GM19452 (cell line): ENCODE data around the gene STX4.
"Not testable (repeated sequence)": the region's sequence is repeated elsewhere in the genome, so short reads cannot be mapped to it uniquely, and the experiment has no call there.

Experiments
- ATAC-seq: cut with Tn5 transposase; IDR thresholded peaks from one replicate; pipeline ENCODE4 v1.9.1; 2021; ENCODE audit not compliant: unreplicated experiment

Gene STX4

GRCh38 chr16:31017756-31018155 is 15.6 kb upstream of the STX4 start:
- ATAC-seq, result not testable (repeated sequence)

GRCh38 chr16:31020536-31020935 is 12.8 kb upstream of the STX4 start:
- no peak for ATAC-seq

- no peak for ATAC-seq
Observed at GRCh38 chr16:31022544-31023251, 10.7 kb upstream of the STX4 start.

- ATAC-seq, result no peak
Observed at GRCh38 chr16:31023252-31023602, 10.1 kb upstream of the STX4 start.

- ATAC-seq, result no peak
Observed at GRCh38 chr16:31023627-31024226, 9.6 kb upstream of the STX4 start.

- ATAC-seq, result no peak
Observed at GRCh38 chr16:31025339-31025738, 8.0 kb upstream of the STX4 start.

- ATAC-seq, result no peak
Observed at GRCh38 chr16:31029272-31029671, 4.1 kb upstream of the STX4 start.

GRCh38 chr16:31031276-31031675 is 2.1 kb upstream of the STX4 start:
- no peak for ATAC-seq

GRCh38 chr16:31033709-31034492 is 543 bp downstream of the STX4 start:
- peak; percentile 45 for ATAC-seq

- ATAC-seq, result no peak
Observed at GRCh38 chr16:31036691-31037090, 3.3 kb downstream of the STX4 start.

- ATAC-seq, result no peak
Observed at GRCh38 chr16:31038993-31039392, 5.6 kb downstream of the STX4 start.

- ATAC-seq, result no peak
Observed at GRCh38 chr16:31042866-31043265, 9.5 kb downstream of the STX4 start.

- no peak for ATAC-seq
Observed at GRCh38 chr16:31043352-31043751, 10.0 kb downstream of the STX4 start.

- no peak for ATAC-seq
Observed at GRCh38 chr16:31043898-31044481, 10.6 kb downstream of the STX4 start.

GRCh38 chr16:31050280-31051030 is 17.1 kb downstream of the STX4 start:
- no peak for ATAC-seq

- ATAC-seq, result no peak
Observed at GRCh38 chr16:31052114-31052513, 18.8 kb downstream of the STX4 start.

GRCh38 chr16:31055613-31056012 is 22.3 kb downstream of the STX4 start:
- ATAC-seq, result no peak

- ATAC-seq, result no peak
Observed at GRCh38 chr16:31061126-31061812, 27.9 kb downstream of the STX4 start.

GRCh38 chr16:31061813-31062440 is 28.6 kb downstream of the STX4 start:
- no peak for ATAC-seq

GRCh38 chr16:31063495-31063842 is 30.1 kb downstream of the STX4 start:
- ATAC-seq, result no peak
